ENCODE measurements around the gene BCO2. TPM values are rescaled to one million over a fixed set of nuclear protein-coding genes. Genes with fewer than 3 reads are reported as not detected.

BCO2 gene
- total RNA-seq, 1 experiment from 2014 or later, result not detected

DNA sequence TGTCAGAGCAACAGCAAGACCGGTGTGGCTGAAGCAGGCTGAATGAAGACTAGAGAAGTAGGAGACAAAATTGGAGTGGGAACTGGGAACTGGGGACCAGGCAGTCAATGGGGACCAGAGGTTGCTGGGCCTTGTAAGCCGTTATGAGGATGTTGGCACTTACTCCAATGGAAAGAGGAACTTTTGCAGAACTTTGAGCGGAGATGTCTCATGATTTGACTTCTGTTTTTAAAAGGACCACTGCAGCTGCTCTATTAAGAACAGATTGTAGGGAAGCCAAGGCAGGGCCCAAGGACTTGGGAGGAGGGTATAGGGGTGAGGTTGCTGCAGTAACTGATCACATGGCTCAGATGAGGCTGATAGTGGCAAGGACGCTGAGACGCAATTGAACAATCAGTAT lies 45.7 kb upstream of the BCO2 start:
- H3K27me3 Mint-ChIP-seq (ENCODE audit: insufficient read depth, unreplicated experiment), result no peaks in the 10 kb centered on the region
- DNase-seq (ENCODE audit: unreplicated experiment), result no peak
- peaks cover 32% of the 10 kb centered on the region for H3K4me1 Mint-ChIP-seq (ENCODE audit: insufficient read depth, unreplicated experiment)
- H3K9me3 Mint-ChIP-seq (ENCODE audit: unreplicated experiment), result no peaks in the 10 kb centered on the region
- H3K36me3 Mint-ChIP-seq (ENCODE audit: insufficient read depth, unreplicated experiment), result peaks cover 13% of the 10 kb centered on the region
- ChIA-PET CTCF (interaction anchor here (0.9 to 3.0 kb wide), 3 partner anchors 16 to 151 kb away, joined by 3 to 15 read pairs (median 6); no protein-coding TSS in a partner anchor), POLR2A (interaction anchor here (1.3 to 4.8 kb wide), 7 partner anchors 9 to 66 kb away, joined by 3 to 39 read pairs (median 11); partner anchors contain the start of gene IL18)
- H3K4me3 Mint-ChIP-seq (ENCODE audit: unreplicated experiment), result no peak overlapping the region
- no peak overlapping the region for H3K27ac Mint-ChIP-seq (ENCODE audit: low read depth, unreplicated experiment)
- TF ChIP-seq, protein P1, sequence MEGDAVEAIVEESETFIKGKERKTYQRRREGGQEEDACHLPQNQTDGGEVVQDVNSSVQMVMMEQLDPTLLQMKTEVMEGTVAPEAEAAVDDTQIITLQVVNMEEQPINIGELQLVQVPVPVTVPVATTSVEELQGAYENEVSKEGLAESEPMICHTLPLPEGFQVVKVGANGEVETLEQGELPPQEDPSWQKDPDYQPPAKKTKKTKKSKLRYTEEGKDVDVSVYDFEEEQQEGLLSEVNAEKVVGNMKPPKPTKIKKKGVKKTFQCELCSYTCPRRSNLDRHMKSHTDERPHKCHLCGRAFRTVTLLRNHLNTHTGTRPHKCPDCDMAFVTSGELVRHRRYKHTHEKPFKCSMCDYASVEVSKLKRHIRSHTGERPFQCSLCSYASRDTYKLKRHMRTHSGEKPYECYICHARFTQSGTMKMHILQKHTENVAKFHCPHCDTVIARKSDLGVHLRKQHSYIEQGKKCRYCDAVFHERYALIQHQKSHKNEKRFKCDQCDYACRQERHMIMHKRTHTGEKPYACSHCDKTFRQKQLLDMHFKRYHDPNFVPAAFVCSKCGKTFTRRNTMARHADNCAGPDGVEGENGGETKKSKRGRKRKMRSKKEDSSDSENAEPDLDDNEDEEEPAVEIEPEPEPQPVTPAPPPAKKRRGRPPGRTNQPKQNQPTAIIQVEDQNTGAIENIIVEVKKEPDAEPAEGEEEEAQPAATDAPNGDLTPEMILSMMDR (IDR thresholded peaks at IDR 0.05; ENCODE audit: unreplicated experiment), result no peak
- intact Hi-C loops (cut with micrococcal nuclease), result no loop called here
- no TSS peak for BruUV-seq (replicated peaks)

DNA sequence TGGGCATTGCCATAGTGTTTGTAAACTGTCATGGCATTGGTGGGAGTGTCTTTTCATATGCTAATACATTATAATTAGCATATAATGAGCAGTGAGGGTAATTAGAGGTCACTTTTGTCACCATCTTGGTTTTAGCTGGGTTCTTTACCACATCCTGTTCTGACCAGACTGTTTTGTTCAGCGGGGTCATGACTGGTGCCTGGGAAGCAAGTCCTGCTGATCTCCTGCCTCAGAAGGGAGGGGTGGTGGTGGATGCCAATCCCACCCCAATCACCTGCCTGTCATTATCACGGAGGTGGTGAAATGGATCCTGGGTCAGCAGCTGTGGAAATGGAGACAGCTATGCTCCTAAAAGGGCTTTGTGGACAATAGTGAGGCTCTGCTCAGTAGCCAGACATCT lies 42.6 kb upstream of the BCO2 start:
- Mint-ChIP-seq H3K36me3 (ENCODE audit: insufficient read depth, unreplicated experiment) (peaks cover 13% of the 10 kb centered on the region), H3K4me3 (ENCODE audit: unreplicated experiment) (no peak overlapping the region), H3K4me1 (ENCODE audit: insufficient read depth, unreplicated experiment) (peaks cover 32% of the 10 kb centered on the region), H3K9me3 (ENCODE audit: unreplicated experiment) (no peaks in the 10 kb centered on the region), H3K27me3 (ENCODE audit: insufficient read depth, unreplicated experiment) (no peaks in the 10 kb centered on the region), H3K27ac (ENCODE audit: low read depth, unreplicated experiment) (no peak overlapping the region)
- ChIA-PET CTCF (interaction anchor here (1.4 kb wide), 1 partner anchor 22 kb away, joined by 3 read pairs; no protein-coding TSS in a partner anchor), POLR2A (interaction anchor here (0.6 to 4.8 kb wide), 4 partner anchors 12 to 60 kb away, joined by 3 to 39 read pairs (median 4); no protein-coding TSS in a partner anchor)
- no TSS peak for BruUV-seq (replicated peaks)
- TF ChIP-seq, protein P1 (IDR thresholded peaks at IDR 0.05; ENCODE audit: unreplicated experiment), result no peak
- intact Hi-C loops (cut with micrococcal nuclease), result no loop called here
- no peak for DNase-seq (ENCODE audit: unreplicated experiment)

DNA sequence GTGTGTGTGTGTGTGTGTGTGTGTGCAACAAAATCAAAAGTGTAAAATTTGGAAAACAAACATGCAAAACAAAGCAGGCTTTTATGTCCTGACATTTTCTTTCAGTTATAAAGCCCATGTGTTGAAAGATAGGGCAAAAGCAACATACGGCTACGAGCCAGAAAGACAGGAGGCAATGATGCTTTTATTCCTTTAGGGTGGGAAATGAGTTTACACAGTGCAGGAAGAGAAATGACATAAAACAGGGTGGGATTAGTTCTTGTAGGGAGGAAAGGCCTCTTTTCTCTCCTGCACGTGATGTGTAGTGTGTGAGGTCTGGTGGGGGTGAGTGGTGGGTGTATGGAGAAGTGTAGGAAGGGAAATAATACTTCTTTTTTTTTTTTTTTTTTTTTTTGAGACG lies 40.8 kb upstream of the BCO2 start:
- no peak for DNase-seq (ENCODE audit: unreplicated experiment)
- ChIA-PET CTCF (no interaction called here), POLR2A (interaction anchor here (1.3 kb wide), 1 partner anchor 20 kb away, joined by 3 read pairs; no protein-coding TSS in a partner anchor)
- no TSS peak for BruUV-seq (replicated peaks)
- no peak overlapping the region for H3K4me3 Mint-ChIP-seq (ENCODE audit: unreplicated experiment)
- no peak overlapping the region for H3K27ac Mint-ChIP-seq (ENCODE audit: low read depth, unreplicated experiment)
- H3K9me3 Mint-ChIP-seq (ENCODE audit: unreplicated experiment), result no peaks in the 10 kb centered on the region
- intact Hi-C loops (cut with micrococcal nuclease), result no loop called here
- H3K36me3 Mint-ChIP-seq (ENCODE audit: insufficient read depth, unreplicated experiment), result peaks cover 10% of the 10 kb centered on the region
- TF ChIP-seq, protein P1 (IDR thresholded peaks at IDR 0.05; ENCODE audit: unreplicated experiment), result no peak
- H3K4me1 Mint-ChIP-seq (ENCODE audit: insufficient read depth, unreplicated experiment), result peaks cover 17% of the 10 kb centered on the region
- no peaks in the 10 kb centered on the region for H3K27me3 Mint-ChIP-seq (ENCODE audit: insufficient read depth, unreplicated experiment)

DNA sequence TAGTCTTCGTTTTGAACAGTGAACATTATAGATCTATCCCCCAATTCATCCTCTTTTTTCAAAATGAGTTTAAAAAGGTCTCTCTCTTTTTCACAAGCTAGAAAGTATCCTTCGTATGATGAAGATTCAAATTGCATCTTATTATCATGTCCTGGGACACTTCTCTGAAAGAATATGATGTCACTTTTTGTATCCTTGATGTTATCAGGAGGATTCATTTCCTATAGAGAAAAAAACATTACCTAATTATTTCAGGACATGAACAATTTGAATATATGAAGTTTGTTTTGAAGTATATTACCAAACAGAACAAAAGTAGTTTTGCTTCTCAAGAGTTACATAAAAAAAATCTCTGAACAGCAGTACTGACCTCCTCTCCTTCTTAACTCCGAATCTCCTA lies 31.7 kb upstream of the BCO2 start:
- TF ChIP-seq, protein P1 (IDR thresholded peaks at IDR 0.05; ENCODE audit: unreplicated experiment), result no peak
- CTCF ChIA-PET, result no interaction called here
- H3K27ac Mint-ChIP-seq (ENCODE audit: low read depth, unreplicated experiment), result no peak overlapping the region
- BruUV-seq (replicated peaks), result no TSS peak
- POLR2A ChIA-PET, result interaction anchor here (0.7 to 1.4 kb wide), 4 partner anchors 8 to 30 kb away, joined by 3 to 5 read pairs (median 4); no protein-coding TSS in a partner anchor
- DNase-seq (ENCODE audit: unreplicated experiment), result no peak
- H3K4me1 Mint-ChIP-seq (ENCODE audit: insufficient read depth, unreplicated experiment), result no peaks in the 10 kb centered on the region
- intact Hi-C loops (cut with micrococcal nuclease), result no loop called here
- H3K9me3 Mint-ChIP-seq (ENCODE audit: unreplicated experiment), result peaks cover 6% of the 10 kb centered on the region
- H3K4me3 Mint-ChIP-seq (ENCODE audit: unreplicated experiment), result no peak overlapping the region
- no peaks in the 10 kb centered on the region for H3K27me3 Mint-ChIP-seq (ENCODE audit: insufficient read depth, unreplicated experiment)
- H3K36me3 Mint-ChIP-seq (ENCODE audit: insufficient read depth, unreplicated experiment), result peaks cover 53% of the 10 kb centered on the region
